ENCODE measurements around the gene LAMC2.

GRCh38 chr1:183218971-183219615 lies 33.0 kb downstream of the LAMC2 start:
- no peak for TF ChIP-seq ZFX (IDR thresholded peaks at IDR 0.05)
- TF ChIP-seq CTCF (conservative IDR thresholded peaks at IDR 0.05) = no peak
